GM19455 (cell line): ENCODE data around the gene MNT.

Source experiments
- ATAC-seq: cut with Tn5 transposase; IDR thresholded peaks from one replicate; pipeline ENCODE4 v1.9.1; 2021; ENCODE audit not compliant: unreplicated experiment

MNT gene

GRCh38 chr17:2418572-2418971 is 17.7 kb upstream of the MNT start:
- ATAC-seq: no peak

GRCh38 chr17:2416010-2416734 is 15.3 kb upstream of the MNT start:
- no peak for ATAC-seq

DNA sequence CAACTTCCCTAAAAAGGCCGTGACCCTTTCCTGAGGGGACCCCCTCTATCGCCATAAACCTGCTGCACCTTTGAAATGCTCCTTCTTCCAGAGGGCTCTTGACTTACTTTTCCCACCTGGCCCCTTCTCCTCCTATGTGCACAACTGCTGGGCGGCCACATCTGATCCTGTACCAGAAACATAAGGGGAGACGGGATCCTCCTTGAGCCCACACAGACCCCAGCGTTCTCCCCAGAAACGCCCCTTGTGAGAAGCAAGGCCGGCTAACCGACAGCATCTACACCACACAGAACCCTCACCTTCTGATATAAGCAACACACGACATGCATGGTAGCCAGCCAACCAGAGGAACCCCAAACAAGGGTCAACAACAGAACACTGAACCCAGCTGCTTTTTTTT is 14.2 kb upstream of the MNT start:
- no peak for ATAC-seq

GRCh38 chr17:2414446-2415064 is 13.7 kb upstream of the MNT start:
- no peak for ATAC-seq

DNA sequence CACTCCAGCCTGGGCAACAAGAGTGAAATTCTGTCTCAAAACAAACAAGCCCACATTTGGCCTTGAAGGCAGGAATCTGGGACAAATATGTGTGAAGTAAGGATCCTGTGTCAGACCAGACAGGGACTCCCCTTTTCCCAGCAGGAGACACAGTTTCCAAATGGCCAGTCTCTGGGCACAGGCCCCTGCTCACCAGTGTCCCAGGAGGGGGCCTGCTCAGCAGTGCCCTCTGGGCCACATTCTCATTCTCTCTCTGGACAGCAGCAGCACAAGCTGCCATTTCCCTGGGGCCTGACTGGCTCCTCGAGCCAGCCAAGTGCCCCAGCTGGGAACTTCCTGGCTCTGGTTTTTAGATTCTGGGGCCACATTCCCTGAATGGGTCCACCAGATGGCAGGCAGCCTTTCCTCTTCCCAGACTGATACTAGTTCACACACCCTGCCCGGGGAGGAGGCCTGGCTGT is 11.7 kb upstream of the MNT start:
- ATAC-seq: no peak

- no peak for ATAC-seq
These were observed 10.1 kb upstream of the MNT start for GRCh38 chr17:2410951-2411350.

DNA sequence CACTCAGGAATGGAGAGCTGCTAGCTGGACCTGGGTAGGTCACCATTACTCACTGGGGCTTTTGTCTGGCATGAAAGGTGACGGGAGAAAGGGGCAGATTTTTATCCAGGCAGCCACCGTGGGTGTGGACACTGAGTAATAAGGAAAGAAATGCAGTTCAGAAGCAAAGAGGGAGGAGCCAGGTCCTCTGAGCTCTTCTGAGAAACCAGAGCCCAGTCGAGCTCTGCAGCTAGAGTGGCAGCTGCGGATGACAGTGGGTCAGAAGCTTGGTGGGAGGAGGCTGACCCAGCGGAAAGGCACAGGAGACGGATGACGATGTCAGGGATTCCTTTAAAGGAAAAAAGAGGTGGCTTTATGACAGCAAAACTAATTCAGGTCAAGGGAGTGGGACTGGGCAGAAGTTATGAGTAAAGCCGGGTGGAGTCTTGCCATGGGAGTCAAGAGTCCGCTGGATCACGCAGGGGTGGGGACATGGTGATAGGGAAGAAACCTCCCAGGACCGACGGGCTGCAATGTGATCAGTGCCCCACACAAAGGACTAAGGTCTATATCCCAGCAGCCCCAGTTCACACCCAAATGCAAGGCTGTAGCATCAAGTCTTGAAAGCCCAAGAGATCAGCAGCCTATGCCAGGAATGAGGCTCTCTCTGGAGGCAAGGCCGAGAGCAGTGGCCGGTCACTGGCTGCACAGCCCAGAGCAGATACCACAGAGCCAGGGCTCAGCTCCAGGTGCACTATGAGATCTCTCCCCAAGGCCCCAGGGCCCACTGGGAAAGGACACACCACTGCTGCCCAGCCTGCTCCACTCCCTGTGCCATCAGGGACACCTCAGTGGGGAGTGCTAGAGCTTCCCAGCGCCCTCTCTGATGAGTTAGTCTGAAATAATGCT is 6.3 kb upstream of the MNT start:
- ATAC-seq: no peak

DNA sequence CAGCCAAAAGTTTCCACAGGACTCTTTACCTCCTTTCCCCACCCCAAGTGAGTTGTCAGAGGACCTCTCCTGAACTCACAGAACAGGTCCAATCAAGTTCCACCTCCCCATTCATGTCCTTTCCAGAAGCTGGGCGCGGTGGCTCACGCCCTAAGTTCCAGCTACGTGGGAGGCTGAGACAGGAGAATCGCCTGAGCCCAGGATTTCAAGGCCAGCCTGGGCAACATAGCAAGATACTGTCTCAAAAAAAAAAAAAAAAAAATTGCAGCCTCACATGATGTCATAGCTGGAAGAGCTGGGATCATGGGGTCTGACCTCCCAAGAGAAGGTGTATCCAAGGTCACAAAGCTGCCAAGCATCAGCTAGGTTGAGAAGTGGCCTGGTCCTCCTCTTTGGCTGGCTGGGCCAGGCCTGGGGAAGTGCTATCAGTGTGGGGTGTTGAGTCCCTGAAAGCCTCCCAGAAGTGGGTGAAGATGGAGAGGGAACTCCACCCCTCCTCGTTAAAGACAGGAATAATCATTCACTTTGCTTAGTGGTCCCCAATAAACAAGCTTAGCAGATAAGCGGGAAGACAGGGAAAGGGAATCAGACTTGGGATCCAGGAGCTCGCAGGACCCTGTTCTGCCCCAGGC is 5.5 kb upstream of the MNT start:
- no peak for ATAC-seq

DNA sequence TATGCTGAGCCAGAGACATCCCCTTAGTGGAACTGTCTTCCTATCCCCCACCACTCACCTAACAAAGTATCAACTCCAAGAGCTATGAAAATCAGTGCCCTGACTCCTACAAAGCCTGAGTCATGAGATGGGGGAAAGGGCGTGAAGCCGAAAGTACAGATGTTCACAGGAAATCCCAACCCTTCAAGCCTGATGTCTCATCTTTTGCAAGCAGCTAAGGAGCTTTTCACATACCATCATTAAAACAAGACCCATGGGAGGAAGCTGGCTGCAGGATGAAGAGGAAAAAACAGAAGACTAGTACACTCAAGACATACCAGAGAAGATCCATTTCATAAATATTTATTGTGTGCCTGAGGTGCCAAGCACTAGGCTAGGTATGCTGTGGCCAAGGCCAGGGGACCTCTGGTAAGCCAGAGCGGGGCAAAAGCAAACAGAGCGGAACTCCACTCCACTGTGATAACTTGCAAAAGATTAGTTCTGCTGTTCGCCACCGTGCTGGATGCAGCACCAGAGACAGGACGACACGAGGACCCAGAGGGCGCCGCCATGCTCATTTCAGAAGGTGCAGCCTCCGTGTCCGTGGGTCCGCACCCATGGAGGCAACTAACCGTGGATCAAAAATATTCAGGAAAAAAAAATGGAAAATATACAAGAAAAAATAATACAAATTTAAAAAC is 4.5 kb upstream of the MNT start:
- no peak for ATAC-seq

DNA sequence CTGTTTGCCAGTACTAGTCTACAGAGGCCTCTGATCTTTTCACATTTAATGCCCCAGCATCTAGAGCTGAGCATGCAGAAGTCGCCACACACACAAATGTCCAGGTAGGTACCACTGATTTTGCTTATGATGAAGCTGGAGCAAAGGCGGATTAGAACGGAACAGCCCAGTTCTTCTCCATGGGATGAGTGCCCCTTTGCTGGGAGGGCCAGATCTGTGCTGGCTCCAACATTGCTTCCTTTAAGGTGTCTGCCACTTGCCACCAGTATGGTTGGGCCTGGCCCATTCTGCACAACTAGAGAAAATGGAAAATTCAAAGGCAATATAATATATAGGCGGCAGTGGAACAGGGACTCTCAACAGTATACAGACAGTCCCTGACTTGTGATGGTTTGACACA is 2.2 kb upstream of the MNT start:
- ATAC-seq: no peak

- ATAC-seq: no peak
These were observed 1.7 kb upstream of the MNT start for GRCh38 chr17:2402544-2402943.

- peak; percentile 49 for ATAC-seq
These were observed 764 bp upstream of the MNT start for GRCh38 chr17:2401426-2402221.

DNA sequence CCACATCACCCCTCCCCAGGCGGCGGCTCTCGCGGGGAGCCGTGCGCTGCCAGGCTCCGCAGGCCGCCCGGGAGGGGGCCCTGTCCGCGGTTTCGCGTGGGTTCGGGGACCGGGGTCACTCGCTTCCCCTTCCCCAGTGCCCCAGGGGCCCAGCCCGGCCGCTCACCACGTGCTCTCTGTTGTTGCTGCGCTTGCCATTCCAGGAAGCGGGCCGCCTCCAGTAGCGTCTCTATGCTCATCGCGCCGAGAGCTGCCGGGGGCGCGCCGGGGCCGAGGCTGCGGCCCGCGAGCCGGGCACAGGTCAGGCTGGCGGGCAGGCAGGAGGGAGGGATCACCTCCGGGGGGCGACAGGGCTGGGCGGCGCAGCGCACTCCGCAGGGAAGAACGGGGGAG is 390 bp downstream of the MNT start:
- ATAC-seq: no peak

GRCh38 chr17:2399572-2400473 is 1.0 kb downstream of the MNT start:
- peak; percentile 35 for ATAC-seq

- no peak for ATAC-seq
These were observed 1.9 kb downstream of the MNT start for GRCh38 chr17:2398655-2399571.

DNA sequence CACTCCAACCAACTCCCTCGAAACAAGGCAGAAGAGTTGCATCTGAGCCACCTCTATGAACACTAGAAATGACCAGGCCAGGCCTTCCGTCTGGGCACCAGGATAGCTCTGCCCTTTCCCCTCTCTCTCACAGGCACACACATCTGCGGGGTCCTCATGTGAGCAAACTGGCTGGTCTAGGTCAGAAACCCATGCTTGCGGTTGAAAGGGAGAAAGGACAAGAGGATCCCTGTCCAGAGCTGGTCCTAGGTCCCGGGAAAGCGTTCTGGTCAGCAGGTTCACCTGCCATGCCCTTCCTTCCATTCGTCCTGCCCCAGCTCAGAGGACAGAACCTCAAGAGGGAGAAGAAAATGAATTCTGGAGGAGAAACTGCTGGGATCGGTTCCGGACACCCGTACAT is 2.7 kb downstream of the MNT start:
- ATAC-seq: no peak

DNA sequence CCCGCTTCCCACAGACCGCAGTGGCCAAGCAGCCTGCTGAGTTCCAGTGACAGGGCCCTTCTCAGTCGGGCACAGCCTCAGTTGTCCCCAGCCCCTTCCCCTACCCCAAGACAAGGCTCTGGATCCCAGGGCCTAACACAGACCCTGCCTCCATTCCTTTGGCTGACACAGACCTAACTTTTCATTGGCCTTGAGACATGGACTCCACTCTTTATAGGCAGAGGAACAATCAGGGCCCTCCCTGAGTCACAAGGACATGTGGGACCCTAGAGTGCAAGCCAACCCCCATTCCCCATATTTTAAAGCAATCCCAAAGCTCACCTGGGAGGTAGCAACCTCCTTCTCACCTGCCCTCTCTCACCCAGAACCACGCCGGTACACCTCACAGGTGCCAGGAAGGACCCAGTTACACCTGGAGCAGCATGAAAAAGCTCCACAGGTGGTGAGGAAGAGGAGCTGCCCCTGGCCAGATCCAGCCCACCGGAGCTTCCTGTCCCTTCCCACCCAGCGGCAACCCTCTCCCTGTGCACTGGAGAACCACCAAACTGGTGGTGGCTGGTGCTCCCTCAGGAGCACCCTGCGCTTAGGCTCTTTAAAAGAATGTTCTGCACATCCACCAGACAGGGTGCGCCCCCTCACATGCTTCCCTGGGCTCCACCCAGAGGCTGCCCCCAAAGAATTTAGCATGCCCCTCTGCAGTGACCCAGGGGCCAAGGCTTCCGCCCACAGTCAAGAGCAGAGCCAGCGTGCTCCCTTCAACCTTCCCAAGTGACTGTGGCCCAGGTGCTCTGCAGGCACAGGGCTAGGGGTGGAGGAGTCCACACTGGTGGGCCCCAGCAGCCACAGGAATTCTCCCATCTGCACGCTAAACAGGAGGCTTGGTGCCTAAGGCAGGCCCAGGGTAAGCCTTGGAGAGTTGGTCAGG is 3.4 kb downstream of the MNT start:
- no peak for ATAC-seq
